WTC11 (cell line): ENCODE results near the gene MDM1. TPM values are rescaled to one million over a fixed set of nuclear protein-coding genes. Genes with fewer than 3 reads are reported as not detected.
A peak's percentile ranks its signal among the peaks of the same experiment; 100 is the strongest.

ENCODE experiments used
- ATAC-seq: fragments of 200-7000 bp; cut with Tn5 transposase; 2 replicates; pipeline ENCODE4 v1.10.0; 2021; ENCODE audit warnings: mild to moderate bottlenecking, moderate library complexity
- CTCF ChIA-PET: fragments of 300-600 bp; sonication (Branson Sonifier 250); formaldehyde crosslinking; loops from one replicate; lab custom pipeline; 2021; ENCODE audit warnings: antibody characterized with exemption; lab: Charles Lee
- POLR2A ChIA-PET: fragments of 350-600 bp; sonication (Branson Sonifier 250); formaldehyde crosslinking; loops from one replicate; lab custom pipeline; 2021; ENCODE audit warnings: antibody characterized with exemption; lab: Charles Lee
- DNase-seq: peaks from one replicate; pipeline ENCODE4 v3.0.0; 2021; ENCODE audit warnings: low spot score
- H3K27ac Mint-ChIP-seq: 2 replicates; pipeline ENCODE4 v1.8.0; 2021; ENCODE audit warnings: mixed read lengths
- H3K27me3 Mint-ChIP-seq: 2 replicates; pipeline ENCODE4 v1.8.0; 2021; ENCODE audit warnings: low read depth, mild to moderate bottlenecking, moderate library complexity, mixed read lengths
- H3K36me3 Mint-ChIP-seq: 2 replicates; pipeline ENCODE4 v1.8.0; 2021; ENCODE audit warnings: mixed read lengths
- H3K4me1 Mint-ChIP-seq: 2 replicates; pipeline ENCODE4 v1.8.0; 2022; ENCODE audit warnings: mixed read lengths
- H3K4me3 Mint-ChIP-seq: 2 replicates; pipeline ENCODE4 v1.8.0; 2021; ENCODE audit warnings: mild to moderate bottlenecking, moderate library complexity, mixed read lengths
- H3K9me3 Mint-ChIP-seq: 2 replicates; pipeline ENCODE4 v1.8.0; 2021; ENCODE audit warnings: mixed read lengths
- ATF2 ChIP-seq: sonication (generic); formaldehyde crosslinking; IDR thresholded peaks from 2 replicates; pipeline ENCODE4 v1.8.1; 2022; ENCODE audit warnings: low read depth, missing genetic modification reagents, borderline replicate concordance
- CBFB ChIP-seq: sonication (generic); formaldehyde crosslinking; IDR thresholded peaks from 2 replicates; pipeline ENCODE4 v1.8.1; 2022; ENCODE audit warnings: mild to moderate bottlenecking, low read depth, missing genetic modification reagents
- CTCF ChIP-seq: fragments of 200-600 bp; IDR thresholded peaks from 2 replicates; pipeline ENCODE4 v1.8.0; 2022; ENCODE audit warnings: antibody characterized with exemption
- E2F5 ChIP-seq: sonication (generic); formaldehyde crosslinking; IDR thresholded peaks from 2 replicates; pipeline ENCODE4 v1.8.1; 2022; ENCODE audit warnings: mild to moderate bottlenecking, moderate library complexity, missing genetic modification reagents
- EMX1 ChIP-seq: fragments of 250-450 bp; sonication (Bioruptor Pico); IDR thresholded peaks from 2 replicates; pipeline ENCODE4 v1.8.0; 2021; ENCODE audit warnings: mild to moderate bottlenecking
- GRHL2 ChIP-seq: fragments of 250-450 bp; sonication (Bioruptor Pico); IDR thresholded peaks from 2 replicates; pipeline ENCODE4 v1.8.0; 2022; ENCODE audit warnings: mild to moderate bottlenecking, moderate library complexity; ENCODE audit not compliant: insufficient replicate concordance, severe bottlenecking
- HMGXB4 ChIP-seq: sonication (generic); formaldehyde crosslinking; IDR thresholded peaks from 2 replicates; pipeline ENCODE4 v1.8.1; 2023; ENCODE audit warnings: mild to moderate bottlenecking, moderate library complexity, missing genetic modification reagents
- MLX ChIP-seq: sonication (generic); formaldehyde crosslinking; IDR thresholded peaks from 2 replicates; pipeline ENCODE4 v1.8.1; 2023; ENCODE audit warnings: mild to moderate bottlenecking, missing genetic modification reagents, moderate library complexity
- MYBL2 ChIP-seq: sonication (generic); formaldehyde crosslinking; IDR thresholded peaks from 2 replicates; pipeline ENCODE4 v1.8.1; 2023; ENCODE audit warnings: mild to moderate bottlenecking, moderate library complexity, missing genetic modification reagents
- NFATC4 ChIP-seq: fragments of 250-450 bp; sonication (Bioruptor Pico); IDR thresholded peaks from 2 replicates; pipeline ENCODE4 v1.9.0; 2021; ENCODE audit warnings: mild to moderate bottlenecking
- SP1 ChIP-seq: sonication (generic); formaldehyde crosslinking; conservative IDR thresholded peaks from 2 replicates; pipeline ENCODE4 v1.8.1; 2022; ENCODE audit warnings: missing genetic modification reagents
- STAT6 ChIP-seq: sonication (generic); formaldehyde crosslinking; conservative IDR thresholded peaks from 2 replicates; pipeline ENCODE4 v1.8.1; 2023; ENCODE audit warnings: mild to moderate bottlenecking, low read depth, missing genetic modification reagents, moderate library complexity
- TCF7 ChIP-seq: sonication (generic); formaldehyde crosslinking; IDR thresholded peaks from 2 replicates; pipeline ENCODE4 v1.8.0; 2022; ENCODE audit warnings: mild to moderate bottlenecking, low read depth, missing genetic modification reagents, moderate library complexity
- TEAD4 ChIP-seq: sonication (generic); formaldehyde crosslinking; IDR thresholded peaks from 2 replicates; pipeline ENCODE4 v1.8.0; 2022; ENCODE audit warnings: mild to moderate bottlenecking, missing genetic modification reagents
- USF1 ChIP-seq: sonication (generic); formaldehyde crosslinking; IDR thresholded peaks from 2 replicates; pipeline ENCODE4 v1.8.0; 2022; ENCODE audit warnings: mild to moderate bottlenecking, missing genetic modification reagents
- ZNF281 ChIP-seq: sonication (generic); formaldehyde crosslinking; IDR thresholded peaks from 2 replicates; pipeline ENCODE4 v1.8.0; 2023; ENCODE audit warnings: mild to moderate bottlenecking, missing genetic modification reagents
- ZNF671 ChIP-seq: fragments of 250-450 bp; sonication (Bioruptor Pico); IDR thresholded peaks from 2 replicates; pipeline ENCODE4 v1.8.0; 2021; ENCODE audit warnings: mild to moderate bottlenecking
- total RNA-seq: library from RNA; stranded (reverse); gene quantifications from 3 replicates; pipeline ENCODE4 v1.2.3, GENCODE V29; 2021

MDM1 gene
- total RNA-seq, 1 experiment from 2014 or later = 9.1 TPM

- peak; percentile 43 for DNase-seq
- Mint-ChIP-seq H3K4me3 (peak overlapping the region; percentile 42), H3K9me3 (no peaks in the 10 kb centered on the region), H3K4me1 (peaks cover 10% of the 10 kb centered on the region)
- ATAC-seq = peak; percentile 97
- CTCF ChIA-PET = interaction anchor here (0.6 to 1.8 kb wide), 21 partner anchors 10 to 313 kb away, joined by 3 to 8 read pairs (median 4); partner anchors contain the start of genes MDM1 and RAP1B
- no peak for TF ChIP-seq MYBL2 (CRISPR knock-in tag)
- TF ChIP-seq TEAD4 (CRISPR knock-in tag) = no peak
- TF ChIP-seq TCF7 = no peak
- 0 out of 2 replicates have a peak, but pooled peaks have one; percentile 6 for TF ChIP-seq SP1 (CRISPR knock-in tag)
- TF ChIP-seq E2F5 (CRISPR knock-in tag) = no peak
- no peak for TF ChIP-seq ZNF671 (CRISPR knock-in tag)
- TF ChIP-seq CBFB = no peak
- TF ChIP-seq MLX (CRISPR knock-in tag) = no peak
- TF ChIP-seq ATF2 (CRISPR knock-in tag) = no peak
- TF ChIP-seq GRHL2 (CRISPR knock-in tag) = no peak
- no peak for TF ChIP-seq EMX1 (CRISPR knock-in tag)
- no peak for TF ChIP-seq STAT6 (CRISPR knock-in tag)
- TF ChIP-seq ZNF281 (CRISPR knock-in tag) = 0 out of 2 replicates have a peak, but pooled peaks have one; percentile 60
- no peak for TF ChIP-seq NFATC4 (CRISPR knock-in tag)
- TF ChIP-seq CTCF = peak; percentile 50
- TF ChIP-seq HMGXB4 (CRISPR knock-in tag) = no peak
- no peak for TF ChIP-seq USF1 (CRISPR knock-in tag)
- TF ChIP-seq, all 79 proteins: peak for 3
- Mint-ChIP-seq H3K36me3 (no peaks in the 10 kb centered on the region), H3K27ac (peak overlapping the region; percentile 5; the same call in 1 of the 2 replicates), H3K27me3 (peaks cover 18% of the 10 kb centered on the region)
- POLR2A ChIA-PET = interaction anchor here (0.6 to 0.9 kb wide), 7 partner anchors 47 to 1201 kb away, joined by 3 to 4 read pairs (median 3); no protein-coding TSS in a partner anchor
Observed at GRCh38 chr12:68358532-68359485, 26.6 kb upstream of the MDM1 start.
